ENCODE data around the gene AMER3. TPM values are rescaled to one million over a fixed set of nuclear protein-coding genes. Genes with fewer than 3 reads are reported as not detected.

Gene AMER3
- total RNA-seq, 1 donor from 2014 or later = not detected

GRCh38 chr2:130810490-130810889 lies 55.1 kb downstream of the AMER3 start:
- Mint-ChIP-seq H3K9me3 (ENCODE audit: unreplicated experiment) (no peaks in the 10 kb centered on the region), H3K4me3 (ENCODE audit: unreplicated experiment) (no peak overlapping the region), H3K4me1 (ENCODE audit: unreplicated experiment) (no peaks in the 10 kb centered on the region), H3K27me3 (ENCODE audit: unreplicated experiment) (peaks cover 4% of the 10 kb centered on the region), H3K27ac (ENCODE audit: unreplicated experiment) (no peak overlapping the region), H3K36me3 (ENCODE audit: unreplicated experiment) (no peaks in the 10 kb centered on the region)
- TF ChIP-seq CTCF (IDR thresholded peaks at IDR 0.05) = no peak
- no peak for DNase-seq (ENCODE audit: extremely low spot score, unreplicated experiment)

GRCh38 chr2:130813722-130814121 lies 58.4 kb downstream of the AMER3 start:
- no peak for TF ChIP-seq CTCF (IDR thresholded peaks at IDR 0.05)
- H3K9me3 Mint-ChIP-seq (ENCODE audit: unreplicated experiment) = no peaks in the 10 kb centered on the region
- DNase-seq (ENCODE audit: extremely low spot score, unreplicated experiment) = no peak
- H3K4me1 Mint-ChIP-seq (ENCODE audit: unreplicated experiment) = no peaks in the 10 kb centered on the region
- H3K27me3 Mint-ChIP-seq (ENCODE audit: unreplicated experiment) = peaks cover 4% of the 10 kb centered on the region
- H3K4me3 Mint-ChIP-seq (ENCODE audit: unreplicated experiment) = no peak overlapping the region
- no peaks in the 10 kb centered on the region for H3K36me3 Mint-ChIP-seq (ENCODE audit: unreplicated experiment)
- no peak overlapping the region for H3K27ac Mint-ChIP-seq (ENCODE audit: unreplicated experiment)

- Mint-ChIP-seq H3K4me1 (ENCODE audit: unreplicated experiment) (peaks cover 1% of the 10 kb centered on the region), H3K27ac (ENCODE audit: unreplicated experiment) (no peak overlapping the region), H3K4me3 (ENCODE audit: unreplicated experiment) (no peak overlapping the region), H3K27me3 (ENCODE audit: unreplicated experiment) (peaks cover 4% of the 10 kb centered on the region), H3K9me3 (ENCODE audit: unreplicated experiment) (no peaks in the 10 kb centered on the region), H3K36me3 (ENCODE audit: unreplicated experiment) (no peaks in the 10 kb centered on the region)
- no peak for TF ChIP-seq CTCF (IDR thresholded peaks at IDR 0.05)
- no peak for DNase-seq (ENCODE audit: extremely low spot score, unreplicated experiment)
Measured at GRCh38 chr2:130814931-130815680, 59.8 kb downstream of the AMER3 start.

Other genes with a start within 250 kb of the AMER3 start
- gene POTEI, start 246.2 kb upstream of the AMER3 start, total RNA-seq = 0.05 TPM in 1 of 2 replicates, not detected in the other
- gene CFC1B, start 234.3 kb upstream of the AMER3 start, total RNA-seq = not detected in 2 replicates
- not detected in 2 replicates for gene CFC1, start 156.0 kb upstream of the AMER3 start, total RNA-seq
- not detected in 2 replicates for gene POTEJ, start 144.1 kb upstream of the AMER3 start, total RNA-seq
- not detected in 2 replicates for gene GPR148, start 26.5 kb upstream of the AMER3 start, total RNA-seq
- gene ARHGEF4, start 81.4 kb downstream of the AMER3 start, total RNA-seq = 2.6 and 3.2 TPM in 2 replicates